ENCODE measurements around the gene FANCD2OS.

DNA sequence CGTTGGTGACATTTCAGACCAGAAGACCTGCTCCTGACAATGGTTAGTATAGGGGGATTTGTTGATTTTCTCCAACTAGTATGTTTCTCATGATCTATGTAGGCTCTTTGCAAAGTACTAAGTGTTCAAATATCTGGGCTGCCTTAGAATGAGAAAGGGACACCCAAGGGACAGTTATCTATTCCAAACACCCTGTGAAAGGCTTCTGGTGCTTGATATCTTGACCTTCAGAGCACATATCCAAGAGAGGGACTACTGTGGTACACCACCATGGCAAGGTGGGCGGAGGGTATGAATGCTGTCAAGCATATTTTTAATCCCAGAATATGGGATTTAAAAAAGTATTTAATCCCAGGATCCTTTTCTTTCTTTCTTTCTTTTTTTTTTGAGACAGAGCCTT is 1.1 kb downstream of the FANCD2OS start:
- TF ChIP-seq, protein P1, sequence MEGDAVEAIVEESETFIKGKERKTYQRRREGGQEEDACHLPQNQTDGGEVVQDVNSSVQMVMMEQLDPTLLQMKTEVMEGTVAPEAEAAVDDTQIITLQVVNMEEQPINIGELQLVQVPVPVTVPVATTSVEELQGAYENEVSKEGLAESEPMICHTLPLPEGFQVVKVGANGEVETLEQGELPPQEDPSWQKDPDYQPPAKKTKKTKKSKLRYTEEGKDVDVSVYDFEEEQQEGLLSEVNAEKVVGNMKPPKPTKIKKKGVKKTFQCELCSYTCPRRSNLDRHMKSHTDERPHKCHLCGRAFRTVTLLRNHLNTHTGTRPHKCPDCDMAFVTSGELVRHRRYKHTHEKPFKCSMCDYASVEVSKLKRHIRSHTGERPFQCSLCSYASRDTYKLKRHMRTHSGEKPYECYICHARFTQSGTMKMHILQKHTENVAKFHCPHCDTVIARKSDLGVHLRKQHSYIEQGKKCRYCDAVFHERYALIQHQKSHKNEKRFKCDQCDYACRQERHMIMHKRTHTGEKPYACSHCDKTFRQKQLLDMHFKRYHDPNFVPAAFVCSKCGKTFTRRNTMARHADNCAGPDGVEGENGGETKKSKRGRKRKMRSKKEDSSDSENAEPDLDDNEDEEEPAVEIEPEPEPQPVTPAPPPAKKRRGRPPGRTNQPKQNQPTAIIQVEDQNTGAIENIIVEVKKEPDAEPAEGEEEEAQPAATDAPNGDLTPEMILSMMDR (IDR thresholded peaks at IDR 0.05; ENCODE audit: poor library complexity) = no peak
- TF ChIP-seq EZH2 (IDR thresholded peaks at IDR 0.05; ENCODE audit: borderline replicate concordance) = no peak

Measured in hepatocyte (in vitro differentiated cells).